NK-92 (cell line): Measurements from ENCODE around the gene RANGRF.

ENCODE experiments used
- DNase-seq: peaks from one replicate; lab custom pipeline; 2025; ENCODE audit not compliant: unreplicated experiment; lab: John Stamatoyannopoulos, UW

The RANGRF gene

DNA sequence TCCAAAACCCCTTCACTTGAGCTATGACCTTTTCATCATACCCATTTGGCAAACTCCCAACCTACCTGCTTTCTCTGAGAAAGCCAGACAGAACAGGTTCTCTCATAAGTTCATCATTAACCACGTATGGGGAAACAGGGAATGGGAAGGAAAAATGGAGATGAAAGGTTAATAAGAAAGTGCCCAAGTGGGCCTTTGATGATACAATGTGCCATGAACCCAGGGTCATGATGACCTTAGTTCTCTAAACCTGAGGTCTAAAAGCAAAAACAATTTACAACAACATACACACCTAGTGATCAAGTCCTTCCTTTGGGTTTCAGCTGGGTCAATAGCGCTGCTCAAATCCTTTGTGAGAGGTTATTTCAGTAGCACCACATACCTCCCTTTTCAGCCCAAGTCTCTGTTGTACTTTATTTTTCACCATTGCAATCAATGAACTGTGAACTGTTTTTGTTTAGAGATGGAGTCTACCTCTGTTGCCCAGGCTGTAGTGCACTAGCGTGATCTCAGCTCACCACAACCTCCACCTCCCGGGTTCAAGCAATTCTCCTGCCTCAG, 14.5 kb upstream of the RANGRF start:
- no peak for DNase-seq

DNA sequence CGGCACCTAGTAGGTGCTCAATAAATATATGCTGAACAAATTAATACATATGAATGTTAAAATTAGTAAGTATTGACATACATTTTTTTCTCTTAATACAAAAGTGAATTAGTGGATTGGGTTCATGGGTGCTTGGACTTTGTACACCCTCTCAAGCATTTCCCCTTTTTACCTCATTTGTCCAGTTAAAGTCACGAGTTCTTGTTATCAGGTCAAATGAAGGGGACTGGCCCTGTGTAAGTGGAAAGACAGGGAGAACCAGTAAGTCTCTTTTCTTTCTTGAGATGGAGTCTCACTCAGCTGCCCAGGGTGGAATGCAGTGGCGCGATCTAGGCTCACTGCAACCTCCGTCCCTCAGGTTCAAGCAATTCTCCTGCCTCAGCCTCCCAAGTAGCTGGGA, 13.7 kb upstream of the RANGRF start:
- no peak for DNase-seq

DNA sequence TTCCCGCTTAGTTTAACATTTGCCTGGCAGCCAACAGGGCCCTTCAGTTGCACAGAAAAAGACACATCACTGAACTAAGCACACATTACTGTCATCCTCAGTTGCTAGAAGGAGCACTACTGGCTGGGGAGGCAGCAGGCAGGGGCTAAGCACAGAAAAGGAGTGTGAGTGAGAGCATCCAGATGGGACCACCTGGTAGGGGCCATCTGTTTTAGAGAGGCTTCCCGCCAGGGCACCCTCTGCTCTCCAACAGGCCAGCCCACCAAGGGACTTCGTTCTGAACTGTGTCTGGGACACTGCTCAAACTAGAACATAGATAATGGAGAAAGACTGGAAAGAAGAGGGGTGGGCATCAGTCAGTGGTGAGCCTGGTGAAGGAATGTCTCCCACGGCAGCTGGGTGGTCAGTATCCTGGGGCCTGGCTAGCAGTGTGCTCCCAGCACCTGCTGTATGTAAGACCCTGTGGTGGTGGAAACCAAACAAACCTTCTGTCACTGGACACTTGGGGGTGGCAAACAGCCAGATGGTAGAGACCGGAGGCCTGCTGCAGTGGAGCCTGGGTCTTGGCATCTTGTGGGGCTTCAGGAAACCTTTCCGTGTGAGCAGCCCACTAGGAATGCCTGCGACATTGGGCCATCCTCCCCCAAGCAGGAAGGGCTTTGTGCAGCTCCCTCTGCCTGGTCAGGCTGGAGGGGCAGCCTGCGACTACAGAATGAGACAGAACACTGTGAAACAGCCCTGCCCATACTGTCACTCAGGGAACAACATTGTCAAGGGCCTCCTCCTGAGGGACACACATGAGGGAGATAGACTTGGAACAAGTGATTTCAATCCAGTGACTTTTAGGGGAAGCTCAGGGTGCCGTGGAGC, 12.8 kb upstream of the RANGRF start:
- DNase-seq, result no peak

DNA sequence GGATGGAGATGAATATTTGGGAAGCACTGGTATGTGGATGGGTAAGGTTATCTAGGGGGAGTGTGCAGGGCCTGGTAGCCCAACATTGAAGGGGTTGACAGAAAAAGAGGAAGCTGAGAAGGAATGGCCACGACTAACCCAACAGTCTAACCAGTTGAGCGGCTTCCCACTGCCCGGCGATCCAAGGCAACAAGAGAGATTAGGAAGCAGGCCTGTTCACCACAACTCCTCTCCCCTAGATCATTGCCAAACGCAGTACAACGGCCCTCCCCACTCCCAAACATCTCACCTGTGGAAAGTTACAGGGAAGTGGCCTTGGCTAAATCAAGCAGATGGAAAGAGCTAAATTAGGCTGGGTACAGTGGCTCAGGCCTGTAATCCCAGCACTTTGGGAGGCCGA, 11.2 kb upstream of the RANGRF start:
- no peak for DNase-seq

DNA sequence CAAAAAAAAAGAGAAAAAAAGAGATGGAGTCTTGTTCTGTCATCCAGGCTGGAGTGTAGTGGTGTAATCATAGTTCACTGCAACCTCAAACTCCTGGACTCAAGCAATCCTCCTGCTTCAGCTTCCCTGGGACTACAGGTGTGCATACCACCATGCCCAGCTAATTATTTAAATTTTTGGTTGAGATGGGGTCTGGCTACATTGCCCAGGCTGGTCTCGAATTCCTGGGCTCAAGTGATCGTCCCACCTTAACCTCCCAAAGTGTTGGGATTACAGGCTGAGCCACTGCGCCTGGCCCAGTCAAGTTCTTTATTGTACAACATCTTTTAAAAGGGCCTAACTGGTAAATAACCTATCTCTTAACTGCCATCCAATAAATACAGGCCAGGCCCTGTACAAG, 6.1 kb upstream of the RANGRF start:
- no peak for DNase-seq

DNA sequence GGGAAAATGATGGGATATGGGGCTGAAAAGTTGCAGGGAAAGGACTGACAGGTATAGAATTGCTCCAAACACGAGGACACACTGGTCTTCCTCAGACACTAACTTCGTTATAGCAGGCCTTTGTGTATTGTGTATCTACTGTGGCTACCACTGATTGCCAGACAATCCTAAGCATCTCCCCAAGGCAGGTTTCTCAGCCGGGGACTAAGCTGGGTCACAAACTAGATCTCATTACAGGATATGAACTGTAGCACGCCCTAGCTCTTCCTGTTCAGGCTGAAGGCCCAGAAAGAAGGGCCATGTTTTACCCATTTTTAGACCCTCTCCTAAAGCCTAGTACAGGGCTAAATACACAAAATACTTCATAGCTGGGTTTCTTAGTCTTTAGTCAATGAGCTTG, 5.1 kb upstream of the RANGRF start:
- no peak for DNase-seq

DNA sequence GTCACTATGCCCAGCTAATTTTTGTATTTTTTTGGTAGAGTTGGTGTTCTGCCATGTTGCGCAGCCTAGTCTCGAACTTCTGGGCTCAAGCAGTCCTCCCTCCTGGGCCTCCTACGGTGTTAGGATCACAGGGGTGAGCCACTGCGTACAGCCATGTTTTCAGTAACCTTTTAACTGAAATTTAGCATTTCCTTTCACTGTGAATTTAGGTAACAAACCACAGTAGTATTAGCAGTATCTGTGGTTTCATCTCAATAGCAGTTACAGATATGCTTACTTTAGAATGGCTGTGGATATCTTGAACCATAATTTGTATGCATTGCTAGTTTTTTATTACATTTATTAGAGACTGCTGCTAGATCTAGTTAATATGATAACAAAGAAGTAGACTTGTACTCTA, 4.3 kb upstream of the RANGRF start:
- no peak for DNase-seq

DNA sequence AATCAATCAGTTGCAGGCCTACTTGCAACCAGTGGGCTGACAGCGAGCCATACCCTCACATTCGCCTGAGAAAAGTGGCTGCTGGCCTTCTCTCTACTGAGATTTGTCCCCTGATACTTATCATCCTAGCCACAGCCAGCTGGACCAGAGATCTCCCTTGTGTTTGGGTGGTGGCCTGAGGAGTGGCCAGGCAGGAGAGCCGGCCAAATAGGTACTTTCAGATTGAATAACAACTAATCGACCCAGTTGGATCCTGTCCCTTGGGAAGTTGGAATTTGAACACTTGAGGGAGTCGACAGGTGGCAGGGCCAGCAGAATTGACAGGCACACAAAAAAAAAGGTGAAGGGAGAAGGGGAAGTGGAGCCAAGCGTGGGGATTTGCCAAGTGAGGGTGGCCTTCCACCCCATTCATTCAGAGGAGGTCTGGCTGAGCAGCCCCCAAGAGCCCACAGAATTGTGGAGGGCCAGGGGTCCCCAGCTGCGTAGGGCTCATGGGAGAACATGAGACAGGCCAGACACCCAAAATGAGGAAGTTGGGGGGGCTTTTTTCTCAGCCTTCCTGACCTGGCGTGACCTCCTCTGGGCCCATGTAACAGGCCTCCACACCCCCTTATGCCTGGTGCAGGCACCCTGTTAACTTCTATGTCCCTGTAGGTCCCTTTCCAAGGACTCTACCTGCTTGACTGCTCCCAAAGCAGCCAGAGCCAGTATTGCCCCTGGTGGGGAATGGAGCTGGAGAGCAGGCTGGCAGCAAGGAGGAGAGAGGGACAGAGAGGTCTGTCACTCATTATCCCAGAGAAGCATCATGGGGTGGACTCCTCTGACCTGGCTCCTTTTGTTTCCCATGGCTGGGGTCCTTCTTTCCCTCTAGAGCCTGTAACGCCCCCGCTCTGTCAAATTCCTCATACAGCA, 2.9 kb upstream of the RANGRF start:
- no peak for DNase-seq

DNA sequence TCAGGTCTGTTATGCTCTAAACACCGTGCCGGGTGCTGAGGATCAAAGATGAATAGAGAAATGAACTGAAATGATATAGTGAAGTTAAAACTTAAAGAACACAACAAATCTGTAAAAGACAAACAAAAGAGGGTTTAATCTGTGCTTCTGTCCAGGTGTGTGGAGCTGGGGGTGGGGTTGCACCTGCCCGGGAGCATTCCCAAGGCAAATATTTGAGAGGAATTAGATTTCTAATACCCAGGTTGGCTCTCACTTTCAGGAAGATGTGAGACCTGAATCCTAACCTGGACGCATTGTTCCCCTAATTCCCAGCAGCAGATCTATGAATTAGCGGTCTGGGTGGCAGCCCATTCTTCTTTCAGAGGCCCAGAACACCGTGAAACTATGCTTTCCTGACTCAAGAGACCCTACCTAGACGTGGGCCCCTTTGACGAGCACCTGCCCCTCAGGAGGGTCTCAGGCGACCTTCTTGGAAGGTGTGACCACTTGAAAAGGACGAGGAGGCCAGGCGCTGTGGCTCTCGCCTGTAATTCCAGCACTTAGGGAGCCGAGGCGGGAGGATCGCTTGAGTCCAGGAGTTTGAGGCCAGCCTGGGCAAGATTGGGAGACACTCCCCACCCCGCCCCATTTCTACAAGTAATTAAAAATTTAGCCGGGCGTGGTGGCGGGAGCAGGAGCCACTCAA, 677 bp upstream of the RANGRF start:
- DNase-seq, result no peak

DNA sequence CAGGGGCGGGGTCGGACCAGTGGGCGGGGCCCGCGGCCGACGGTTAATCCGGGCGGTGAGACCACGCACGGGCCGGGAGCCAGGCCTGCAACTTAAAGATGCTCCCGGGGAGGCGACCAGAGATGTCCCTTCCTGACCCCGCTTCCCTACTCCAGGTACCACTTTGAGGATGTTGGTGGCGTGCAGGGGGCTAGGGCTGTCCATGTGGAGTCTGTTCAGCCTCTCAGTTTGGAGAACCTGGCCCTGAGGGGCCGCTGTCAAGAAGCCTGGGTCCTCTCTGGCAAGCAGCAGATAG, 580 bp downstream of the RANGRF start:
- no peak for DNase-seq

DNA sequence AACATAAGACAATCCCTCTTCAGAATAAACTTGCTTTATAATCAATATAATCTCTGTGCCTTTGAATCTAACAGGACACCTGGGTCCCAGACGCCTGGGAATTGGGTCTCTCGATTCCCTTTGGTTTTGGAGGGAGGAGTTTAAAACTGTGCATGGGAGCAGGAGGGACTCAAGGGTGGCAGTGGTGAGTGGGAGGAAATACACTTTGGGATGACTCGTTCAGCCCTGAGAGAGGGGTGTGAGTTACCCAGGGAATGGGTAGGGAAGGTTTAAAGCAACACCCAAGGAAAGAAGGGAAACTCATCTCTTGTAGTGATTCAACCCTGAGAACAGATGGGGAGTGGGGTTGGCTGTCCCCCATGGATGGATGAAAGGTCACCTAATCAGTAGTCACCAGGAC, 1.6 kb downstream of the RANGRF start:
- DNase-seq, result no peak

DNA sequence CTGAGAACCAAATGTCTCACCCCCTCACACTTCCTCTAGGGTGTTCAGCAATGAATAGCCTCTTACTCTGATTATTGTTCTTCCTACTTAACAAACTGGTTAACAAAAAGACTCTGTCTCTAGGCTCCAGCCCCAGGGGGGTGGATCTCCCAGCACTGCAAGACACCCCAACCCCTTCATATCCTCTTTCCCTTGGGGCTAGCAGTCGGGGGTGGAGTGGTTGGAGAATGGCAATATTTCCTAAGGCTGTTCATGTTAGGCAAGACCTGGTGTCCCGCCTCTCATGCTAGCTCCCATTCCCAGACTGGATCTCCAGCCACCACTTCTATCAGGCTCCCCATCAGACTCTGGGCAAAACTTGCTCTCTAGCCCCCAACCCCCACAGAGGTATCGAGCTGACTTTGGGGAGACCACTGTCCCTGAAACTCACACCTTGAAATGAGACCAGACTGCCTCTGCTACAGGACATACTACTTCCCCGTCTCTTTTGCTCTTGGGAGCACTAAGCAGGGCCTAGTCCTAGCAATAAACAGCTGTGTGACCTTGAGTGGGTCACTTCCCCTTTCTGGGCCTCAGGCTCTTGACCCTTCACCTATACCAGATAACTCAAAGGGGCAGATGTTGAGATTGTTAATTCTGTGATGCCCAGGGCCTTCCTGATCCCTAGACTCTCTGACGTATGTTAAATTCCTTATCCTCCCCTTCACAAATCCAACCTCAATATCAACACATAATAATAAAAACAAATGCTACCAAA, 4.3 kb downstream of the RANGRF start:
- no peak for DNase-seq

DNA sequence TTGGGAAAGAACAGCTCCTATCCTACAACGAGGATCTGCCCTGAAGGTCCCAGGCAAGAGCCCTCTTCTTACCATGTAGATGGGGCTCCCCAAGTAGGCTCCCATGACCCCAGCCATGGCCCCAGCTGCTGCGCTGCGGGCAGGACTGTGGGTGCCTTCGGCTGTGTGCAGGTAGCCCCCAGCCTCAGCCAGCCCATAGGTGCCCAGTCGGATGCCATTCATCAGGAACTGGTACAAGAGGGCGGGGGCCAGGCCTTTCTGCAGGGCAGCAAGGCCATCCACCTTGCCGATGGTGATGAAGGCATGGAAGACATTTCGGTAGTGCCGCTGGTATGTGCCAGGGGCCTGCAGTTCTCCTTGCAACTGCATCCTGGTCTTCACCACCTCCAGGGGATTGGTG, 5.9 kb downstream of the RANGRF start:
- no peak for DNase-seq

DNA sequence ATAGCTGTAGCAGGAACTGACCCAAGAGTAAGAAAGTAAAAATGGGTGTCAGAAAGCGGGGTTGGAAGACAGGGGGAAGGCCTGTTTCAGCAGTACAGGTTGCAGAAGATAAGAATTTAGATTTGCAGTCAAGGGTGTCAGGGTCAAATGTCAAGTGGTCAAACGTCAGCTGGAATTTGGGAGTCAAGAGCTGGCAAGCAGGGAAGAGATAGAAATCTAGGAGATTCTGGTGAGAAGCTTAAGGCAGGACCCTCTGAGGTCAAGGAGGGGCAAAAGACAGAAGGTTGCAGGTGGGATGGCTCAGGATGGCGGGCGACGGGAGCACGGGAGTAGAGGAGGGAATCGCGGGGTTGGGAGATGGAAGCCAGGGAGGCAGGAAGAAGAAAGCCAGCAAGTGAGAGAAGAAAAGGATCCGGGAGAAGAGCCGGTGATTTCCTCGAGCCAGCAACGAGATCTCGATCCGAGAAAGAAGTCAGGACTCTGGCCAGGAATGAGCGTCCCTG, 6.4 kb downstream of the RANGRF start:
- DNase-seq, result no peak

DNA sequence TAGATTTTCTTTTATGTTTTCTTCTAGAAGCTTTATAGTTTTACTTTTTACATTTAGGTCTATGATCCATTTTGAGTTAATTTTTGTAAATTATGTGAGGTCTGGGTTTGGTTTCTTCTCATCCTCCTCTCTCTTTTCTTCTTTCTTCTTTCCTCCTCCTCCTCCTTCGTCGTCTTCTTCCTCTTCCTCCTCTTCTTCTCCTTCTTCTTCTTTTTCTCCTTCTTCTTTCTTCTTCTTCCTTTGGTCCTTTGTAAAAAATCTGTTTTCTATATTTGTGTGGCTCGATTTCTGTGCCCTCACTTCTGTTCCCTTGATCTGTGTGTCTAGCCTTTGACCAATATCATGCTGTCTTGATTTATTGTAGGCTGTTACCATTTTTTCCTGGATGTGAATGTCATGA, 11.8 kb downstream of the RANGRF start:
- DNase-seq, result no peak

DNA sequence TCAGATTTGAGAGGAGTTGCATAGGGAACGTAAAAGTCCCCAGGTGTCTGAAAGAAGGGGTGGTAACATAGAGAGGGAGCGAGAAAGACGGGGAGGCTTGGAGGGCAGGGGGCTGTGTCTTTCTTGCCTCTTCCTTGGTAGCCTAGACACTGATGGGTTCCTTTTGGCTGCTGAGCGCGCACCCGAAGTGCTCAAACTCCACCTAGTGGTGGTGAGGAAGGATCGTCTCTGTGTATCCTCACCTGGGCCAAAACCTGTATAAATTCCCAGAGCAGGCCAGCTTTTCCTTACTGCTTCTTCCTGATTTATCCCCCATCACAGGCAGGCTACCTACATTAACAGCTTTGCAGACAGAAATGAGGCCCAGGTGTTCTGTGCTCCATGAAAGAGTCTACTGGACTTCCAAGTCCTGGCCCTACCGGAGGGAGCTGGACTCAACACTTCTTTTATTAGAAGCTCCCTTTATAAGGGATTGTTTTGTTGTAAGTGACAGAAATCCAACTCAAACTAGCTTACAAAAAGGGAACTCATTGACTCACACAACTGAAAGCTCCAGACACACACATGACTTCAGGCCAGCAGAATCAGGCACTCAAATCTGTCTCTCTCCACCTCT, 12.3 kb downstream of the RANGRF start:
- DNase-seq, result no peak

DNA sequence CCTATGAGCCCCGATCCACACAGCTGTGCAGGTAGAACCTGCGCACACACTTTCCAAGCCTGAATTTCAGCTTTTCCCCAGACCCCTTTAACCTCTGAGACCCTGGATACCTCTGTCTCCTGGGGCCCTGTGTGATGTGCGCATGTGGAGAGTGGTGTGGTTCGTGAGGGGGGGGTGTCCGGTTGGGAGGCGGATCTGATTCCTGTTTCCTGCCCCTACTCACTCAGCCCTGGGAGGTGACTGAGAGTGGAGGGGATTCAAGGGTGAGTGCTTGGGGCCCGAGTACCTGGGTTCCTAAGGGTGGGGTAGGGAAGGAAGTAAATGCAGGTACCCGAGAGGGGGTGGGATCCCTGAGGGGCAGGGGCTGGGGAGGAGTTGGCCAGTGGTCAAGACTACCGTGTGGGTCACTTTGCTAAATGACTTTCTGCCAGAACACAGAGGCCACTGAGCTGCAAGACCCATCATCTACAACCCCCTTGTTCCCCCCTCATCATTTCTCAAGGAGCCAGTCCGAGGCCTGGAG, 22.2 kb downstream of the RANGRF start:
- no peak for DNase-seq

DNA sequence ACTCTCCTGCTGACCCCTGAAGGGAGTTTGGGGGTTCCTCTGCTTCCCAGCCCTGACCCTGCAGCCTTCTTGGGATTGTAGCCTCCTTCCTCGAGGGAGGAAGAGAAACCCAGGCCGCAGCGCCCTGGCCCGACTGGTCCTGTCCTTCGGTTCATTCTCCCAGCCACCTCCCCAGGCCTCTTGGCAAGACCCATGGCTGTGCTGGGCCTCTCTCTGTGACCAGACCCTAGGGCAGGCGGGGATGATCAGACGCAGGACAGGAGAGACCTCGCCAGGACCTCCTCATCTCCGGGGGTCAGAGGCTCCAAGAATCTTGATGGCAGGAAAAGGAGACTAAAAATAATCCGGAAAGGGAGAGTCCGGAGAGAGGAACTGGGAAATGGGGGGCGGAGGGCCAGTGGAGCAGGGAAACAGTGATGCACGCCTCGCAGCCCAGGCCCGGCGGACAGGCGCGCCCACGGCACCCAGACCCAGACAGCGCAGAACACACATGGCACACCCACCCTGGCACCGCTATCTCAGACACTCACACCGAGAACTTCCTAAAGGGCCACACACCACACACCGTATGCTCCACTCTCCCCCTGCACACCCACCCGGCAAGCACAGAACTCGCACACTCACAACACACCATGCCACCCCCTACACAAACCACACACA, 22.8 kb downstream of the RANGRF start:
- no peak for DNase-seq

DNA sequence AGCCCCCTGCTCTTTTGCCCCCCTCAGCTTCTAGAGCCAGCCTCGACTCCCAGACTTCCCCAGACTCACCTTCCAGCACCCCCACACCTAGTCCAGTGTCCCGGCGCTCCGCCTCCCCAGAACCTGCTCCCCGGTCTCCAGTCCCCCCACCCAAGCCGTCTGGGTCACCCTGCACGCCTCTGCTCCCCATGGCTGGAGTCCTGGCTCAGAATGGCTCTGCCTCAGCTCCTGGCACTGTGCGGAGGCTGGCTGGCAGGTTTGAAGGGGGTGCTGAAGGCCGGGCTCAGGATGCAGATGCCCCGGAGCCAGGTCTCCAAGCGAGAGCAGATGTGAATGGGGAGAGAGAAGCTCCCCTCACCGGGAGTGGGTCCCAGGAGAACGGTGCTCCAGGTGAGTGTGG, 23.8 kb downstream of the RANGRF start:
- DNase-seq, result no peak
